Thyroid gland (tissue), 4 donors: ENCODE measurements around the gene CSTB.

Experiments used
- CTCF ChIP-seq, 6 experiments: fragments of 200-600 bp in 3 of 6; fragments of 450-650 bp in 3 of 6; sonication (generic) in 3 of 6; IDR thresholded peaks; one replicate each; pipeline ENCODE4 v1.5.1; 2016 to 2019; ENCODE audit warnings: antibody characterized with exemption in 6 of 6, mild to moderate bottlenecking in 2 of 6, inconsistent platforms in 1 of 6, moderate library complexity in 1 of 6
- POLR2A ChIP-seq, 2 donors: fragments of 450-650 bp; IDR thresholded peaks; one replicate each; pipeline ENCODE4 v1.6.1; 2017; ENCODE audit warnings: antibody characterized with exemption in 2 of 2, mild to moderate bottlenecking in 2 of 2, moderate library complexity in 1 of 2

GRCh38 chr21:43820466-43820865, 44.4 kb upstream of the CSTB start:
- TF ChIP-seq CTCF (IDR thresholded peaks at IDR 0.05) (no peak), POLR2A (IDR thresholded peaks at IDR 0.05) (no peak)
